ENCODE data around the gene UST. TPM values are rescaled to one million over a fixed set of nuclear protein-coding genes. Genes with fewer than 3 reads are reported as not detected.
A peak's percentile ranks its signal among the peaks of the same experiment; 100 is the strongest.

The UST gene
- total and polyA plus RNA-seq, 9 of the 15 experiments (the other 6 are each of a cell fraction or from before 2014, with no cell fraction given) = 0.04 to 0.10 TPM; not detected in 7

DNA sequence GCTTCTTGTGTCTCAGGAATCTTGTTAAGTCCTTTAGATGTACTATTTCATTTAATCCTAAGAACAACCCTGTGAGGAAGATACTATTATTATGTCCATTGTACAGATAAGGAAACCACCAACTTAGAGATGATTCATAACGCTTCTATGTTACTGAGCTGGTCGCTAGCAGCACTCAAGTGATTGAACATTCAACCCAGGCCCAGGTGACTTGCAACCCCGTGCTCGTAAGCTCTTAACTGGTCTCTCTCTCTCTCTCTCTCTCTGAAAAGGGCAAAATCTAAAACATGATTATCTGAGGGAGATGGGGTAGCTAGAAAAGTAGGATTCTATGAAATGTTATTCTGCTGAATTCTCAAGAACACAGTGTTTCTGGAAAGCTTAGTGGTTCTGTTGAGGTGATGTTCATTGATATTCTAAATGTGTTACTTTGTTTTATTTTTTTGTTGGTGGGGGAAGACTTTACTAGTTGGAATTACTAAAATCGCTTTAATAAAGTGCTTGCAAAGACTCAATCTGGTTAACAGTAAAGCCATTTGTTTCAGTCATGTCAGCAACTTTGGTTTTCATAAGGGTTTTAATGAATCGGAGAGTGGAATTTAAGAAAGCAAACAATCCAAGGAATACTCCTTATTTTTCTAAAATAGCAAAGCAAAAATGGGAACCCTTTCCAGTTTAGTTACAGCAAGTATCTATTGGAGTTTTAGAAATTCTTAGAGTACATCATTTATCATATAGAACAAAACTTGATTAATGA, 305.7 kb downstream of the UST start:
- WGBS (ENCODE audit: insufficient coverage, low coverage, missing lambda C conversion rate) = 4% methylated on average over 6 of the region's 6 CpGs
- Histone ChIP-seq H3K79me2 (ENCODE audit: control insufficient read depth, insufficient read depth, low read length) (no peaks in the 10 kb centered on the region), H2AFZ (ENCODE audit: low read depth, low read length) (no peak overlapping the region), H3K9me1 (ENCODE audit: control insufficient read depth, insufficient read depth, low read length) (no peaks in the 10 kb centered on the region), H3K9ac (ENCODE audit: insufficient read depth in 1 of 2, low read depth in 2 of 2, low read length in 2 of 2) (no peak overlapping the region), H3K27me3 (ENCODE audit: control insufficient read depth in 2 of 2, insufficient read depth in 2 of 2, low read length in 2 of 2) (peaks cover 10 to 12% of the 10 kb centered on the region in 2 experiments; a peak in 3 of 5 replicates), H3K27ac (ENCODE audit: extremely low read depth, low read depth, low read length) (no peak overlapping the region), H3K36me3 (ENCODE audit: control insufficient read depth, insufficient read depth, low read length) (no peaks in the 10 kb centered on the region), H4K20me1 (replicated peaks; ENCODE audit: control insufficient read depth, insufficient read depth, low read length) (no peaks in the 10 kb centered on the region), H3K4me1 (replicated peaks in 1 of 2; ENCODE audit: control insufficient read depth in 2 of 2, insufficient read depth in 2 of 2, low read length in 2 of 2) (no peaks in the 10 kb centered on the region; a peak in 1 of 5 replicates), H3K9me3 (replicated peaks; ENCODE audit: control insufficient read depth, insufficient read depth, low read depth, low read length) (no peaks in the 10 kb centered on the region), H3K4me2 (ENCODE audit: insufficient read depth, low read length) (no peak overlapping the region), H3K4me3 (no peak overlapping the region)
- in situ Hi-C loops (cut with MboI) (no loop called here), intact Hi-C loops (cut with micrococcal nuclease) (no loop called here)
- POLR2A ChIA-PET = interaction anchor here (0.7 to 2.7 kb wide), 2 partner anchors 12 to 431 kb away, joined by 3 to 8 read pairs; no protein-coding TSS in a partner anchor
- FAIRE-seq (peak; percentile 40), DNase-seq (ENCODE audit: extremely low read depth in 1 of 4, low spot score in 3 of 4) (no peak), ATAC-seq (no peak)
- no TSS peak for BruUV-seq (replicated peaks)
- CTCF ChIA-PET (ENCODE audit: low intra/inter-chr PET ratio) = no interaction called here
- no peak for TF ChIP-seq PRMT5 (CRISPR knock-in tag; IDR thresholded peaks at IDR 0.05)
- no peak for TF ChIP-seq BRD4 (IDR thresholded peaks at IDR 0.05)
- TF ChIP-seq ZNF316 (IDR thresholded peaks at IDR 0.05) = peak; percentile 71; the same call in 1 of the 2 replicates
- TF ChIP-seq, protein P1, sequence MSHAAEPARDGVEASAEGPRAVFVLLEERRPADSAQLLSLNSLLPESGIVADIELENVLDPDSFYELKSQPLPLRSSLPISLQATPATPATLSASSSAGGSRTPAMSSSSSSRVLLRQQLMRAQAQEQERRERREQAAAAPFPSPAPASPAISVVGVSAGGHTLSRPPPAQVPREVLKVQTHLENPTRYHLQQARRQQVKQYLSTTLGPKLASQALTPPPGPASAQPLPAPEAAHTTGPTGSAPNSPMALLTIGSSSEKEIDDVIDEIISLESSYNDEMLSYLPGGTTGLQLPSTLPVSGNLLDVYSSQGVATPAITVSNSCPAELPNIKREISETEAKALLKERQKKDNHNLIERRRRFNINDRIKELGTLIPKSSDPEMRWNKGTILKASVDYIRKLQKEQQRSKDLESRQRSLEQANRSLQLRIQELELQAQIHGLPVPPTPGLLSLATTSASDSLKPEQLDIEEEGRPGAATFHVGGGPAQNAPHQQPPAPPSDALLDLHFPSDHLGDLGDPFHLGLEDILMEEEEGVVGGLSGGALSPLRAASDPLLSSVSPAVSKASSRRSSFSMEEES (CRISPR knock-in tag; IDR thresholded peaks at IDR 0.05) = no peak
- TF ChIP-seq SRSF3 (IDR thresholded peaks at IDR 0.05; ENCODE audit: insufficient read depth, low read length) = no peak
- no peak for TF ChIP-seq PCBP2 (IDR thresholded peaks at IDR 0.05; ENCODE audit: low read depth, low read length, poor library complexity, severe bottlenecking)
- peak; percentile 59 for TF ChIP-seq MAFF (IDR thresholded peaks at IDR 0.05; ENCODE audit: low read length)
- no peak for TF ChIP-seq SRSF1 (IDR thresholded peaks at IDR 0.05; ENCODE audit: low read depth, low read length)
- TF ChIP-seq ZNF76 (CRISPR knock-in tag; IDR thresholded peaks at IDR 0.05; ENCODE audit: borderline replicate concordance) = no peak
- no peak for TF ChIP-seq MYC (IDR thresholded peaks at IDR 0.05; ENCODE audit: low read depth, low read length)
- no peak for TF ChIP-seq MYC (CRISPR knock-in tag; IDR thresholded peaks at IDR 0.05; ENCODE audit: borderline replicate concordance, low read depth)
- peak; percentile 57 for TF ChIP-seq C11orf30 (IDR thresholded peaks at IDR 0.05; ENCODE audit: low read depth)
- TF ChIP-seq CREBBP (IDR thresholded peaks at IDR 0.05; ENCODE audit: low read depth, low read length) = no peak
- no peak for TF ChIP-seq HDAC3 (IDR thresholded peaks at IDR 0.05; ENCODE audit: borderline replicate concordance, partially characterized antibody)
- no peak for TF ChIP-seq ZSCAN29 (IDR thresholded peaks at IDR 0.05)
